GM18511 (cell line): ENCODE measurements around the gene F2R.
"Not testable (repeated sequence)": the region's sequence is repeated elsewhere in the genome, so short reads cannot be mapped to it uniquely, and the experiment has no call there.

ENCODE experiments used
- ATAC-seq: cut with Tn5 transposase; IDR thresholded peaks from one replicate; pipeline ENCODE4 v1.9.1; 2021; ENCODE audit warnings: mild to moderate bottlenecking, moderate library complexity; ENCODE audit not compliant: unreplicated experiment

F2R gene

DNA sequence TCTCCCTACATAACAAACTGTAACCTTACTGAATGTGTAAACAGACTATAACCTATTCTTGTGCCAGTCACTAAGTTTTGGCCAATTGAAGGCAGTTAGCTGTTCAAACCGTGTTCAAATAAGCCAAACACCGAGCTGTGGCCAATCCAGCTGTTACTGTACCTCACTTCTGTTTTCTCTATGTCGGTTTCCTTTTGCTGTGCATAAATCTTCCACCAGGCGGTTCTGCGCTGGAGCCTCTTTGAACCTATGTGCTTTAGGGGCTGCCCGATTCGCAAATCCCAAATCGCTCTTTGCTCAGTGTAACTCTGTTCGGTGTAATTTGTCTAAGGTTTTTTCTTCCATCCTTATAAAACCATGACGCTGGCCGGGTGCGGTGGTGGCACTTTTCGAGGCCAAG, 31.8 kb downstream of the F2R start:
- ATAC-seq, result no peak

DNA sequence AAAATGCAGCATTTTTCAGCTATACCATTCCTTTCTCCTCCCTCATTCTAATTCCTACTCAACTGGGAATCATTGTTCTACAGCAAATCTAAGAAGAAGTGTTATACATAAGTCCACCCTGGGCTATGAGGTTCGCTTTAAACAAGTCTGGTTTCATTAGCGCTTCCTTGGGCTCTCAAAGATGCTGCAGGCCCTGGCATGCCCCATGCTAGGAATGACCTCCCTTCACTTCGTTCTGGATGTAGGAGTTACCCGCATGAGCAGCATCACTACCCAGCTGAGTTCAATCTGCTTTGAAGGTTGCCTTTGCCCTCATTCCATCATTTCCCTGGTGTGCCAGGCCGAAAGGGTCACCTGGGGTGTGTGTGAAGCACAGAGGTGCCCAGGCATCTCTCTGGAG, 35.4 kb downstream of the F2R start:
- ATAC-seq, result no peak

DNA sequence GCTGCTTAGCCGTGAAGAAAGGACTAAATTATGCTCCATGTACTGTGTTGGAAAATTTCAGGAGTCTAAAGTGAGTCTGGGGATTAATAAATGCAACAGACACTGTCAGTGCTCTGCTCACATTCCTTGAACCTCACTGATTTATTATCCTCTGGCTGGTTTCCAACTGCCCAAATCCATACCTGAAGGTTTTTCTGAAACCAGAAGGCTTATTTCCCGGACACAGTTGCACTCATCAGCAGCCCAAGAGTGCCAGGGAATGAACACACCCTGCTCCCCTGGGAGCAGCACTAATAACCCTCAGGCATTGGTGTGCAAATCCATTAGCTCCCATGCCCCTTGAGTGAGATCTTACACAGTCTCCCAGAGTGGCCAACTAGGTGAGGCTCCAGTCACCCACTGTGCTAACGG, 38.7 kb downstream of the F2R start:
- ATAC-seq, result no peak

DNA sequence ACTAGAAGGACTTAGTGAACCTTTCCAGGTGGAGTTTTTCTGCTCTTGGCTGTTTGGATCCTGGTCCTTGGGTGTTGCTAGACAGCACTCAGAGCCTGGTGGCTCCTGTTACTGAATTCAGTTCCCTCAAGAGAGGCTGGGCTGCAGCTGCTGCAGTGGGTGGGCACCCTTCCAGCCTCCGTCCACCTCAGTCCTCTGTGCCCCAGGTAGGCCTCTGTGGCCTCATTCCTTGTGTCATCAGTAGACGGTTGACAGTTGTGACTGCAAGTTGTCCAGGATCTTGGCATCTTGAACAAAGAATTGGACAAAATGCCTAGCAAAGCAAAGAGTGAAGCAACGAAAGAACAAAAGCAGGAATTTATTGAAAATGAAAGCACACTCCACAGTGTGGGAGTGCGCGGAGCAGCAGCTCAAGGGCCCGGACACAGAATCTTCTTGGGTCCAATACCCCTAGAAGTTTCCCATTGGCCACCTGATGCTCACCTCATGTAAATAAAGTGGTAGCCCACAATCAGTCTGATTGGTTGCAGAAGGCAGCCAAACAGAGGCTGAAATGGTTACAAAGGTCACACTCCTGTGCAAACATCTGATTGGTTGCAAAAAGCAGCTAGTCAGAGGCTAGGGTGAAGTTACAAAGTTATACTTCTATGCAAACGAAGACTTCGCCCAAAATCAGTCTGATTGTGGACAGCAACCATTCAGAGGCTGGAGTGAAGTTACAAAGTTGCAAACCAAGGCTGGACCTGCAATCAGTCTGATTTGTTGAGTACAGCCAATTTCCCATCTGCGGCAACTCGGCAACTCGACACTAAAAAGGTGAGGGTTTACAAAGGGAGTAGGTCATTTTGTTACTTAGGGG, 40.1 kb downstream of the F2R start:
- no peak for ATAC-seq

DNA sequence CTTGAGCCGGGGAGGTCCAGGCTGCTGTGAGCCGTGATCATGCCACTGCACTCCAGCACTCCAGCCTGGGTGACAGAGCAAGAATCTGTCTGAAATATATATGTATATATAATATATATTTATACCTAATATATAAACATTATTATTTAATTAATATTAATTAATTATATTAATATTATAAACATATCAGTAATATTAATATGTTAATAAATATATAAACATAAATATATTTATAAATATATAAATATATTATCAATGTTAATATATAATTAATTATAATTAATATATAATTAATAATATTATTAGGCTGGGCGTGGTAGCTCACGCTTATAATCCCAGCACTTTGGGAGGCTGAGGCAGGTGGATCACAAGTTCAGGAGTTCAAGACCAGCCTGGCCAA, 41.1 kb downstream of the F2R start:
- ATAC-seq, result no peak

- not testable (repeated sequence) for ATAC-seq
Measured at GRCh38 chr5:76761118-76761517, 45.2 kb downstream of the F2R start.

DNA sequence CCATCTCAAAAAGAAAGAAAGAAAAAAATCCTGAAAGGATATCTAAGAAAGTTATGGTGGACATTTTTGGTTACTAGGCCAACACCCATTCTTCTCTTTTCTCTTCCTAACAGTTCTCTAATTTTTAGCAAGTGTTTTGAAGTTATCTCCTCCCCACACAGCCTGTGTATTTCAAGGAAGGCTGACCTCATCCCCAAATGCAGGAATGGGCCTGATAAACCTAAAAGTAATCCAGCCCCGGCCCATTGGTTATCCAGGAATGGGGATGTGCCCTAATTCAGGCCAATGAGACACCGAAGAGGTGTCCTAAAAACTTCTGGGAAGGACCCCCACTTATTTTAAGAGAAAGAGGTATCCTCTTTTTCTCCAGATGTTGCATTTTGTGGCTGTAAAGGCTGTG, 46.6 kb downstream of the F2R start:
- ATAC-seq, result no peak

DNA sequence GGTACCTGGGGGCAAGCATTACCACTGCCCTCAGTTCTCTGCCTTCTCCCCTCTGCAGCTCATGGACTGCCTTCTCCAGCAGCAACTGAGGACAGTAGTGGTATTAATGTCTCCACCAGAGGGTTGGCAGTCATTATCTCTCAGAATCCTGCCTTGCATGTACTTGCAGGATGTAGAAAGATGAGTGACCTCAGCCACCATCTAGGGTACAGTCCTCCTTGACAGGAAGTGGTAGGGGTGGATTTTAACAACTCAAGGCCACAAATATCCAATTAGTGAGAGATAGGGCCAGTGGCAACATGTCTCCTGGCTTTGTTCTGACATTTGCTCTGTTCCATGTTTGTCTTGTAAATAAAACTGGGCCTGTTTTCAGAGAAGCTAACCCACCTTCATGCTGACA, 47.2 kb downstream of the F2R start:
- ATAC-seq, result no peak

DNA sequence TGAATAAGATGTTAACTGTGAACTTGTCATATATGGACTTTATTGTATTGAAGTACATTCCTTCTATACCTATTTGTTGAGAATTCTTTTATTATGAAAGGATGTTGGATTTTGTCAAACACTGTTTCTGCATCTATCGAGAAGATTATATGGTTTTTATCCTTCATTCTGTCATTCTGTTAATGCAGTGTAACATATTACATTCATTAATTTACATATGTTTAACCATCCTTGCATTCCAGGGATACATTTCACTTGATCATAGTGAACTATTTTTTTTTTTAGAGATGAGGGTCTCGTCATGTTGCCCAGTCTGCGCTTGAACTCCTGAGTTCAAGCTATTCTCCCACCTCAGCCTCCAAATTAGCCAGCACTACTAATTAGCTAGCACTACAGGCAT, 48.4 kb downstream of the F2R start:
- ATAC-seq, result no peak

DNA sequence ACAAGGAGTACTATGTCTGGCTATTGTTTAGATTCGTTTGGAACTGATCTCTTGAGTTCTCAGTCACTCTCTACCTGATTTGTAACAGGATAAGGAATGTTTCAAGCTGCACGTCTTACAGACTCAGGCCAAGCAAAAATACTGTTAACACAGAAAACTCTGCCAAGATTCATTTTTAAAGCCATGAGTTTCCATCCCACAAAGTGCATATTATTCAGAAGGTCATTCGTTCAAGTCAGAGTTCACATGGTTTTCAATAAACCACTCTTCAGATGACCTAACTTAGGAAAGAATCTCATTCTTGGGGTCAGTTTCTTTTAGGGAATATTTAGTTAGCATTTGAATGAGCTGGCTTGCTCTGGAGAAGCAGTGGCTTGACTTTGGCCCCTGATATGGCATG, 49.3 kb downstream of the F2R start:
- no peak for ATAC-seq

DNA sequence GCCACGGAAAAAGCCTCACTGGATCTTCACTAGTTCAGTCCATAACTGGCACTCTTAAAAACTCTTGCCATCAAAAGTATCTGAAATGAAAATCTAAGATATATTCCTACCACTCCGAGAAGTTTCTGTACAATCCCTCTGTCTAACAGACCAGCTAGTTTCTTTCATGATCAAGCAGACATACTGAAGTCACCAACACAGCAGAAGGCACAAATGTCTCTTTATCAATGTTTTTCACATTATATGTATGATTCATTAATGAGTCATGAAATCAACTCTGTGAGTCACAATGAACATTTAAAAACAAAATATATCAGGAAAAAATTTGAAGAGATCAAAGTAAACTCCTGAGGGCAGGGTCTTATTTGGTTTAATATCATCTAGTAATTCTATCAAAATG, 50.8 kb downstream of the F2R start:
- ATAC-seq, result no peak

- not testable (repeated sequence) for ATAC-seq
Measured at GRCh38 chr5:76771041-76771440, 55.1 kb downstream of the F2R start.

GRCh38 chr5:76771705-76772405, 55.9 kb downstream of the F2R start:
- ATAC-seq, result no peak

DNA sequence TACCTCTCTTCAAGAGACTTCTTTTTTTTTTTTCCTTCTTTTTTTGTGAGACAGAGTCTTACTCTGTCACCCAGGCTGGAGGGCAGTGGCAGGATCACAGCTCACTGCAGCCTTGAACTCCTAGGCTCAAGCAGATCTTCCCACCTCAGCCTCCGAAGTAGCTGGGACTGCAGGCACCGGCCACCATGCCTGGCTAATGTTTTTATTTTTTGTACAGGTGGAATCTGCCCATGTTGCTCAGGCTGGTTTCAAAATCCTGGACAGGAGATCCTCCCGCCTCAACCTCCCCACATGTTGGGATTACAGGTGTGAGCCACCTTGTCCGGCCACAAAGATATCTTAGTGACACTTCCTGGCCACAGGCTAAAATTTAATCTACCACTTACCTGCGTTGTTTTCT, 60.0 kb downstream of the F2R start:
- ATAC-seq, result no peak

- ATAC-seq, result no peak
Measured at GRCh38 chr5:76776391-76776790, 60.5 kb downstream of the F2R start.

- not testable (repeated sequence) for ATAC-seq
Measured at GRCh38 chr5:76780616-76781015, 64.7 kb downstream of the F2R start.

DNA sequence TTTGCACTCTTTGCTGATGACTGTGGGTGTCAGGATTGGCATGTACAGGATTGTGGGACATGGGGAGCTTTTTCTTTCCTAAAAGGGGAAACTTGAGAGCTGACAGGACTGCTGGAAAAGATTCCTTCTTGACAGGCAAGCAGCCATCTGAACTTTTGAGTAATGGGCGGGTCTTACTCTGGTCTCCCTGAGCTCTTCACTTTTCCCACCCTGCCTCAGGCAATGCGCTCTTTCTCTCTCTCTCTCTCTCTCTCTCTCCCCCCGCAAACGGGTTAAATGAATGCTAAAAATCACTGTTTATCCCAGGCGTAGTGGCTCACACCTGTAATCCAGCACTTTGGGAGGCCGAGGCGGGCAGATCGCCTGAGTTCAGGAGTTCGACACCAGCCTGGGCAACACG, 65.8 kb downstream of the F2R start:
- no peak for ATAC-seq

- ATAC-seq, result no peak
Measured at GRCh38 chr5:76782444-76782843, 66.5 kb downstream of the F2R start.
